Measurements from ENCODE around the gene ZNF334.

ZNF334 gene

DNA sequence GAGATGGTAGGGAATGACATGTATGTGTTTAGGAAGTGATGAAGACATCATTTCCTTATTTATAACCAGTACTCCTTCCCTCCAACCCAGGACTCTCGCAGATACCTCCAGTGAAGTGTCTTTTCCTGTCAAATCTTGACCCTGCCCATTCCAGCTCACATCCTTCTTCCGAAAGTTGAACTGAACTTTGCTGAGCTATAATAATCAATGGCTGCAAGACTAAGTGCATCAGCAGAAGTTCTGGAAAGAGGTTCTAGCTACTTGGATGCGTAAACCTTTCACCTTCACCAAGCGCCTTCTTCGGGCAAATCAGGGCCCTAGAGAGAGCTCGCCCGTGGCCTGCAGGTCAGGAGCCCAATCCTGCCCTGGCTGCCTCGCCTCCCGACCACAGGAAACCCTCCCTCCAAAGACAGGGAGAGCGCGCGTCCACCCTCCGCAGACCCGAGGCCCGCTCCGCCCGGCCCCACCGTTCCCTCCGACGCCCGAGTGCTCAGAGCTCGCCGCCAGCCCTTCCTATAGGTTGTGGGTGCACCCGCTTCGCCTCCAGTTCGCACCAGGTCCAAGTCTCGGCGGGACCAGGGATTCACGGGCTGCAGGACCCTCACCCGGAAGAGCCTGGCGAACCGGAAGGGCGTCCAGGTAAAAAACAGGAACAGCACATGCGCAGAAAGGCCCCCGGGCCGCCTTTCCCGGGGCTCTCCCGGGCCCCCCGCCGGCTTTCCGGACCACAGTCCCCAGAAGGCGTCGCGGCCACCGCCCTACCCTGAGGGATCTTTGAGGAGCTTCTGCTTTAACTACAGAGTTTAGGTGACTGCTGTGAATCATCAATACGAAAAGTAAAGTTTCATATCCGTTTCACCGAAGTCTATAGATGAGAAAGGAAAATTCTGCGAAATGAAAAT, at the start of gene ZNF334:
TSS of gene ZNF334 (minus strand) at position 617 of the 902 bp plus-strand sequence. CDS start 1,457 bp downstream, outside the sequence.
- no peak for TF ChIP-seq CTCF (IDR thresholded peaks at IDR 0.05; ENCODE audit: low read depth, low read length, missing control alignments)
- DNase-seq (ENCODE audit: extremely low read depth, low read depth), result no peak
- H3K4me3 ChIP-seq (replicated peaks; ENCODE audit: low read depth, low read length), result peak within 1 kb of the TSS; percentile 49

- peak; percentile 42 for DNase-seq (ENCODE audit: extremely low read depth, low read depth)
- no peak overlapping the region for H3K4me3 ChIP-seq (replicated peaks; ENCODE audit: low read depth, low read length)
- peak; percentile 86 for TF ChIP-seq CTCF (IDR thresholded peaks at IDR 0.05; ENCODE audit: low read depth, low read length, missing control alignments)
Observed at GRCh38 chr20:46562373-46563169, 49.2 kb upstream of the ZNF334 start.

DNA sequence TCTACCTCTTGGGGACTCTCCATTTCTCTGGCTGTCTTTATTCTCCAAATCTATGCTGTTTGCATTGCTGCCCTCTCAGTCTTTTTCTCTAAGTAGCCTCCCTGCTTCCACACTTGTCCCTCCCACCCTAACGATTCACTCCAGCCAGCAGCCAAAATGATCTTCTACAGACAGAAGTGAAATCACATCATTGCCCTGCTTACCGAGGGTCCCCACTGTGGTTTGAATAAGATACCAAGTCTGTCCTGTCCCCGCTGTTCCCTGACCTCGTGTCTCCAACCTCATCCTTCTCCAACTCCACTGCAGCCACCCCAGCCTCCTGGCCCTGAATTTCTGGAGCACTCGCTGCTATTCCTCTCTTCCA, 48.6 kb upstream of the ZNF334 start:
- DNase-seq (ENCODE audit: extremely low read depth, low read depth), result no peak
- no peak for TF ChIP-seq CTCF (IDR thresholded peaks at IDR 0.05; ENCODE audit: low read depth, low read length, missing control alignments)
- H3K4me3 ChIP-seq (replicated peaks; ENCODE audit: low read depth, low read length), result no peak overlapping the region

DNA sequence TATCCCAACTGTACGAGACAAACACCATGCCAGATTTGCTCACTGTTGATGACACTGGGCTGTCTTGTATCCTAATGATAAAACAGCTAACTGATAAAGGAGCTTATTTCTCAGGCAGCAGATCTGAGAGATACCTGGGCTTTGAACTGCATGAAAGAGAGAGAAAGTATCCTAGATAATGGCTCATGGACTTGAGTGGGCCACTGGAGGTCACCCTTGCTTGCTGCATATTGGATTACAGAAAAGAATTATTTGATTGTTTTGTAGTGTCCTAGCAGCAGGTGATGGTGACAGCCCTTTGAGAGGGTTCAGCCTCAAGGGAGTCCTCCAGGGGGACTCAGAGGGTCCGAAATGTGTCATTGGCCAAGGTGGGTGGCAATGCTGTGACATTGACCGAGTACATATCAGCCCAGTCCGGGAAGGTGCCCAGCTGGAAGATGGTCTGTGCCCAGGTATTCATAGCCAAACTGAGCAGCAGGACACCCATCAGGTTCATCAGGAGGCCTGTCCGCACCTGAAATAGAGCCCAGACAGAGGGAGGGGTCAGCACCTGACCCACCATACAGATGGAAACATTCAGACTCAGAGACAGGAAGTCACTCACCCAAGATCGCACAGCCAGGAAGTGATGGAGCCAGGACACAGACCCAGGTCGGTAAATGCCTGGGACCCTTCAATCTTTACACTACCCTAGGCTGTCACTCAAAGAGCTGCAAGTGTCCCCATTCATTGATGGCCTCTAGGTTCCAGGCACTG, 46.5 kb upstream of the ZNF334 start:
- DNase-seq (ENCODE audit: extremely low read depth, low read depth), result no peak
- no peak for TF ChIP-seq CTCF (IDR thresholded peaks at IDR 0.05; ENCODE audit: low read depth, low read length, missing control alignments)
- no peak overlapping the region for H3K4me3 ChIP-seq (replicated peaks; ENCODE audit: low read depth, low read length)

GRCh38 chr20:46559001-46559400, 45.6 kb upstream of the ZNF334 start:
- no peak for TF ChIP-seq CTCF (IDR thresholded peaks at IDR 0.05; ENCODE audit: low read depth, low read length, missing control alignments)
- H3K4me3 ChIP-seq (replicated peaks; ENCODE audit: low read depth, low read length), result no peak overlapping the region
- no peak for DNase-seq (ENCODE audit: extremely low read depth, low read depth)

DNA sequence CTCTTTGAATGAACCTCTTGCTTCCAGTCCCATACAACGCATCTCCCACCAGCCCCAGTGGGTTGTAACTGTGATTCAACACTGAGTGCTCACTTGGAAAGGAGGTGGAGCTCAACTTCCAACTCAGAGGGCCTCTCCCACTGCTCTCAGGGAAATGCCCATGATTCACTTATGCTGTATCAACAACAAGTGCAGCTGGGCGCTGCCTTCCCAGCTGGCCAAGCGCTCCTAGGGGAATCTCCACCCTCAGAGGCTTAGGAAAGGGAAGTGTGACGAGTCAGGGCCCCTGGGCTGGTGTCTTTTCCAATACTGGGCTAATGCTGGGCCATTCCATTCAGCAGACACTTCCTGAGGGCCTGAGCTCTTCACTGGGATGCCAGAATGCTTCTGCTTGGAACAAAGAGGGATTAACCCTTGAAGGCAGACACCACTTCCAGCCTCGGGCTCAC, 45.2 kb upstream of the ZNF334 start:
- no peak overlapping the region for H3K4me3 ChIP-seq (replicated peaks; ENCODE audit: low read depth, low read length)
- peak; percentile 64 for DNase-seq (ENCODE audit: extremely low read depth, low read depth)
- no peak for TF ChIP-seq CTCF (IDR thresholded peaks at IDR 0.05; ENCODE audit: low read depth, low read length, missing control alignments)

All from HFF-Myc (cell line).